Activated CD8-positive, alpha-beta memory T cell treated with anti-CD3 and anti-CD28 coated beads, Interleukin-2, amount 50 U/mL, for 1 hour (primary cell): ENCODE results near the gene PCMTD2.
"Not testable (repeated sequence)": the region's sequence is repeated elsewhere in the genome, so short reads cannot be mapped to it uniquely, and the experiment has no call there.

Experiments
- DNase-seq: peaks from one replicate; pipeline ENCODE4 v3.0.0-alpha.2; 2020; ENCODE audit errors: extremely low read depth

The PCMTD2 gene

DNA sequence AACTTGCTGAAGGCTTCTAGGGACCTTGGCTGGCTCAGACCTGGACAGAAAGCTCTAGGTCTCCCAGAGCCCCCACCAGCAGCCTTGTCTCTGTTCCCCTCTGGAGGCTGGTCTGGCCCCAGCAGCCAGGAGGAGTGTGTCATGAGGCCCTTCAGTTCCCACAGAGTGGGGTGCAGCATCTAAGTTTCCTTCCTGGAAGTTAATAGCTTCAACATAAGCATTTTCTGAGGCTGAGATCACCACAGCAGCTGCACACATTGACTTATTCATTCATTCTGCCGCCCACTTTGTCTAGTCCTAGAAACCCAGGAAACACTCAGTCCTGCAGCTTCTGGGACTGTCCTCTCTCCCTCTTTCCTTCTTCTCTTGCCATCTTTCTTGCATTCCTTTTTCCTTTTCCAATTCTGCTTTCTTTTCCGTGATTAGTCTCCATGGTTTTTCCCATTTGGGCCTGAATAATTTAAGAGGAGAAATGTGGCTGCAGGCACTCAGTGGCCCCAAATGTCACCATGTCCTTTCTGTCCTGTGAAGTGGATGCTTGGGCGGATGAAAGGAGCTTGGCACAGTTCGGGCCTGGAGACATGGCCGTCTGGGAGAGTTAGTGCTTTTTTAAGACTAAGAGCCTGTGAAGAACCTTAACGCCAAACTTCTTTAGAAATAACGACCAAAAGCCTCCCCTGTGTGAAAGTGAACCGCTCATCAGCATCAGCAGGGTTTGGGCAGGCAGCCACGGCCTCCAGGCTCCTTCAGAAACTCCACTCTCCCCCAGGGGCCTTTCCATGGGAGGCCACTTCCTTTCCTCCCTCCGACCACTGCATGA, 31.0 kb upstream of the PCMTD2 start:
- DNase-seq, result no peak

DNA sequence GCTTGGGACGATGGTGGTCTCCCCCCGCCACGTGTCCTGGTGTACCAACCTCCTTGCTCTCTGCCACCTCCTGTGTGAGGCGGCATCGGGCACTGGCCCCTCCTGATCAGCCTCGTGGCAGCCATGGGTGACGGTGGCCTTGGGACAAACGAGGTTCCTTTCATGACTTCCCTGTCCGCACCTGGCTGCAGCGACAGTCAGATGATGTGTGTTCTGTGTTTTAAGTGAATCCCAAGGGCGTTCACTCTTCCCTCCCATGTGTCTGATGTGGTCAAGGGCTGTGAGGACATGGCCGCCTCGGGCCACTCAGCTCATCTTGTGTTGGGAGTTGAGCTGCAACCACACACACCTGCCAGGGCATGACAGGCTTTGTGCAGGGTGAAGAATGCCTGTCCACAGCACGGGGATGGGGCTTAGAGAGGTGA, 30.4 kb upstream of the PCMTD2 start:
- DNase-seq, result no peak

DNA sequence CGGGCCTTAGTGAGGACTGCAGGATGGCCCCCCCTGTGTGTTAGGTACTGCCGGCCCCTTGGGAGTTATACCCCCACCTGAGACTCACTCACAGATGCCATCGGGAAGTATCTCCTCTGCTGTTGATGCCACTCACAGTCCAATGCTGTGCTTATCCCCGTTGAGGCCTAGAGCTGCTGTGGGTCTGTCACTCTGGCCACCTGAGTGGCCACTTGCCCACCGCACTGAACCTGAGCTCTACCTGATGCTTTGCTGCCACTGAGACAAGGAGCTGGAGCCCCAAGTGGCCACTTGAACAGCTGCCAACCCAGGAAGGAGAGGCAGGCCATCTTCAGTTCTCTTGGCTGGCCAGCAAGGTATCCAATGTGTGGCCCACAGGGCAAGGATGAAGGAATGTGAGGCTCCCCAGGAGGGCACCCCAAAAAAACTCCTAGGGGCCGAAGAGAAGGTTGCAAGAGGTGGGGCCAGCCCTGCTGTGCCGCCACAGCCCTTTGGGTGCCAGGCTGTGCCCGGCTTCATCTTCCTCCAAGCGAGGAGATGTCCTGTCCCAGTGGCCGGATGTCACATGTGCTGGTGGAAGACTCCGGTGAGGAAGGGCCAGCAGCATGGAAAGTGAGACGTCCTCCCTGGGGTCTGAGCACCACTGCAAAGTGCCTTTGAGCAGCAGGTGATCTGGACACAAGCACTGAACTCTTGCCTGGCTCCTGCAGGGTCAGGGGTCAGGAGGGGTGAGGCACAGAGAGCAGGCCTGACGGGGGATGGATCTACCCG, 29.5 kb upstream of the PCMTD2 start:
- no peak for DNase-seq

DNA sequence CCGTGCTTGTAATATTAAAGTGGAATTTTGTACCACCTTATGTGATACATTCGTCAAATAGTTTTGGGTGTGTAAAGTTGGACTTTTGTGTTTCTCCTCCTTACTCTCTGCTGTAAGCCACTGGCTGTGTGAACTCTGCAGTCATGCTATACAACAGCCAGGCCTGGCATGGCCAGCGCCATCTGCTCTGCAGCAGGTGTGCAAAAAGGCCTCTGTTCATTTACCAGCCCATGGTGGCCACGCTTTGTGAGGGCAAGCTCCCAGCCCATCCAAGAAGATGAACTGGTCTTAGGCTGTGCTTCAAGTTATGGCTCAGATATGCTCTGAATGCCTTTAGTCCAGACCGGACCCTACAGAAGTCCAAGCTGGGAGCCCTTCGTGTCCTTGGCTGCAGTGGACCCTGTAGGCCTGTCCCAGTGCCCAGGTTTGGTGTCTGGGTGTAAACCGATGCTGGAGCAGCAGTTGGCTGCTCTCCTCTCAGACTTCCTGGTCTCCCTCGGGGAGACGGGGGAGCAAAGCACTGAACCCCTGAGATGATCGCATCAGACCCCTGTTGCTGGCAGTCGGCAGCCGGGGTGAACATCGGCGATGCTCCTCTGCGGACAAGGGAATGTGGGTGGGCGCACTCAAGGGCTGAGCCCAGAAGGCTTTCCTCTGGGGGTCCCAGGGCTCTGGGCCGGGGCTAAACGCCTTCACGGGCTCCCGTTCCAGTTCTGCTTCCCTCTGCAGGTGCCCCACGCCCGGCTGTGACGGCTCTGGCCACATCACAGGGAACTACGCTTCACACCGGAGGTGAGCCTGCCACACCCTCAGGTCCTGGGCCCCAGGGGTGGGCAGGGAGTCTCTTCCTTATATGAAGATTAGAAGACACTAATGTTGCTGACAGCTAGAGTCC, 28.6 kb upstream of the PCMTD2 start:
- DNase-seq, result no peak

DNA sequence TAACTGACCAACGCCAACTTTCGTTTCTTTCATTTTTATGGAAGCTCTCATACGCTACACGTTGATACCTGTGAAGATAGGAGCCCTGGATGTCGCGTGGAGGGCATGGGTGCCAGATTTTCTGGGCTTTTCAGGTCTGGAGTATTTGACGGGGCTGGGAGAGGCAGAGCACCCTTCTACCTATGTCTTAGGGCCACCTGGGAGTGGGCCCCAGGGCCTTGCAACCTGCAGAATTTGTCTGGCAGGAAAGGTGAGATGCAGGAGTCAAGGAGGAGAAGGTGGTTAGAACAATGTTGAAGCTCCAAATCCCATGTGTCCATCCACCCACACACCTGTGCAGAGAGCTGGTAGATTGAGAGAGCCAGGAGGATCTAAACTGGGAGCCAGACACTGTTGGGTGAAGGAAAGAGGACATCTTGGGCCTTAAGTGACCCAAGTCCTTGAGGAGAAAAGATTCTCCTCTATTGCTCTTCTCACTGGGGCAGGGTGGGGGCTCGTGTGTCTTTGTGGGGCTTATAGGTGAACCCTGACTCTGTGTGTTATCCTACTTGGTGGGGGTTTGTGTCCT, 27.4 kb upstream of the PCMTD2 start:
- DNase-seq, result no peak

DNA sequence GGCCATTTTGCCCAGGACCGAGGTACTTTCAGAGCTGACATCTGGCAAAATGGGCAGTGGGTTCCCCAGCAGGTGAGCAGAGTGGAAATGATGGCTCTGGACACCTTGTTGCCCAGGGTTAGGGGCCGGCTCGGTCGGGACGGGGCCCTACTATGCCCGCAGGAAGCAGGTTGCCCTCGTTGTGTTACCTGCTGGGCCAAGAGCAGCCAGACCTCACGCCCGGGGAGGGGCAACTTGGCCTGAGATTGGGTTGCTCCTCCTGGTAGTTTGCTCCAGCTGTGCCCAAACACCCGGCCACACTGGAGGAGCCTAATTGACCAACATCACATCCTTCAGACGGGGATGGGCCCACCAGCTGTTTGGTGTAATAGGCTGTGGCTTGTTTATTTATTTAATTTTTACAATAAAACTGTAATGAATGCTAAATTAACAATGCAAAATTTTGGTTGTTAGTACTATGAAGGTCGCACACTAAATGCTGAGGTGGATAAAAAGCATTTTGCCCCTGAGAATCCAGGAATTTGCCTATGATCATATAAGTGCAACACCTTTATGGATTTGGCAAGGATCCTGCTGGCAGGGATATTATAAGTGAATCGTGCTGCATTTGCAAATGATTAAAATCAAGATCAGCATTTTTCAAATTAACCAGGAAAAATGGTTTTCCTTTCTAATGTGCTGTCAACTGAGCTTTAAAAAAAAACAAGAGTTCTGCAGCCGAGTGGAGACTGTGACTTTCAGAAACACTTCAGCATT, 26.6 kb upstream of the PCMTD2 start:
- DNase-seq, result no peak

DNA sequence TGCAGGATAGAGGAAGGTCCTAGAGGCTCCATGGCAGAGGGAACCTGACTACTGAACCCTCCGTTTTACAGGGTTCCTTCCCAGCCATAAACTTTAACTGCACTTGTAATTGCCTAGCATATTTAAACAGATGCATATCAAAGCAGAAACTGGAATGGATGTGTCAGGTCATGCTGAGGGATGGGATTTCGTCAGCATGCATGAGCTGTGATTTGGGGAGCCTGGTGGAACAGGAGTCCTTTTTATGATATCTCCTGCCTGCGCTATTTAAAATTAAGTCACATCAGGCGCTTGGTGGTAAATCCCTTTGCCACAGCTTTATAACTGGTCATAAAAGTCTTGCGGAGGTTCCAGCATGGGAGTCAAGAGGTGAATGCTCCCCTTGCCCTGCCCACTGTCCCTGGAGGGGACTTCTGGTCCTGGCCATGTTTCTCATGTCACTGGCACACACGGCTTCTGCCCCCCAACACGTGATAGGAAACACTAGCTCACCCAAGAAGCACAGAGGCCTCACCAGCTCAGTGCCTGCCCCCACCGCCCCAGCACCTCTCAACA, 26.0 kb upstream of the PCMTD2 start:
- no peak for DNase-seq

DNA sequence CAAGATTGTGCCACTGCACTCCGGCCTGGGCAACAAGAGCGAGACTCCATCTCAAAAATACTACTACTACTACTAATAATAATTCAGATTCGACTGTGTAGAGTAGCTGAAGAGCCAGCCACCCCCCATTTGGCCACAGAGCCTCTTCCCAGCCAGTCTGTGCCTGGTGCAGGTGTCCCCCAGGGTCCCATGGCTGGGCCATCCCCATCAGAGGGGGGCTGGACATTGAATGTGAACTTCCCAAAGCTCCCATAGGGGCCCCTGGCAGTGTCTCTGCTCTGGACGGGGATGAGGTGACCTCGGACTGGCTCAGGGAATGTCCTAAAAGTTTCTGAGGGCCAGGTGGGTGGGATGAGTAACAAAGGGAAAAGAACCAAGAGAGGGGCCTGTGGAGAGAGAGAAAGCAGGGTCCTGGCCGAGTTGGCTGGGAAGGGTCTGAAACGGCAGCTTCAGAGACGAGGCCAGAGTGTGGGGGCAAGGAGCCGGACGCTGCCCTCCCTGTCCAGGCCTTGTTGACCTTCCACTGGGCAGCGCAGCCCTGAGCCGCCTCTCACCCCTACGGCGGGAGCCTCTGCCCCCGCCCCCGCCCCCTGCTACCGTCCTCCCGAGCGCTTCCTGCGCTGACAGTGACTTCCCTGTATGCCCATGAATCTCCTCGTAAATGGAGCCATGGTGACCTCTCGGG, 24.9 kb upstream of the PCMTD2 start:
- no peak for DNase-seq

DNA sequence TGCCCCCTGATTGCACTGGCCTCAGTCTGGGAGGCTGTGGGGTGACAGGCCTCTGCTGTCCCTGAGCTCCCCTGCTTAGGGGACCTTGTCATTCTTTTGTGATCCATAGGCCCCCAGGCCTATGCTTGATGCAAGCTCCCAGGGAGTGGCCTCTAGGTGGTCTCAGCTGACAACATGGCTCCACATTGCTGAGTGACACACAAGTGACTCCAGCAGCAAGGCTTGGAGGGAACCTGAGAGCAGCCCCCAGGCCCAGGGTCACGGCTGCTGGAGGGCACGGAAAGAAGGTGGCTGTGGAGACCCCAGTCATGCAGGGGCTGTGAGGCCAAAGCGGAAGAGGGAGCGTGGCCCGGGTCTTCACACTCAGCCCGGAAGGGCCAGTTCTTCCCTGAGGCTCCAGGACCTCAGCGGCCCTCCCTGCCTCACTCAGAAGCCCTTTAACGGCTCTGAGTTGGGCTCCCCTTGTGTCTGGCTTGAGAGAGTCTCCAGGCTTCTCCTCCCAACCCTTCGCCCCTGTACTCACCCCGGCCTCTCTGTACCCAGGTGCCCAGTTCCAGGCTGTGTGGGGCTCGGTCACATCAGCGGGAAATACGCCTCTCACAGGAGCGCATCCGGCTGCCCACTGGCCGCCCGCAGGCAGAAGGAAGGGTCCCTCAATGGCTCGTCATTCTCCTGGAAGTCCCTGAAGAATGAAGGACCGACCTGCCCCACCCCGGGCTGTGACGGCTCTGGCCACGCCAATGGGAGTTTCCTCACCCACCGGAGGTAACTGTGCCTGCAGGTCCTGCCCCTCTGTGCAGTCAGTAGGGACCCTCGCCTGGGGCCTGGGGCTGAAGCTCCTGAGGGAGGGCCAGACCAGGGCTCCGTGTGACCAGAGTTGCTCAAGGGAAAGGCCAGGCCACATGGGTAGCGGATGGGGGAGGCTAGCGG, 23.7 kb upstream of the PCMTD2 start:
- DNase-seq, result no peak

DNA sequence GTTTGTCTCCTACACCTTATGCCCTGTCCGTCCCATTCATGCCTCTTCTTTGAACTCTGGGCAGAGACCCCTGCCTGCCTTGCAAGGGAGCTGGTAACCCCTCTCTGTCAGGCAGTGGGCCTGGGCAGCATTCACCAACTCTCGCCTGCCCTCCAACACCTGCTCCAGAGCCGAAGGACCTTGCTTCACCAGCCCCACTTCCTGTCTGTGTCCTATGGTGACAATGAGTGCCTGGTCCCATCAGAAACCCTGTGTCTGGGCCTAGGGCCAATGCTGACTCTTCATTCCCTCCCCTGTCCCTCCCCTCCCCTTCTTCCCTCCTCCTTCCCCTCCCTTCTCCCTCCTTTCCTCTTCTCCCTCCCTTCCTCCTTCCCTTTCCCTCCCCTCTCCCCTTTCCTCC, 22.8 kb upstream of the PCMTD2 start:
- DNase-seq, result no peak

DNA sequence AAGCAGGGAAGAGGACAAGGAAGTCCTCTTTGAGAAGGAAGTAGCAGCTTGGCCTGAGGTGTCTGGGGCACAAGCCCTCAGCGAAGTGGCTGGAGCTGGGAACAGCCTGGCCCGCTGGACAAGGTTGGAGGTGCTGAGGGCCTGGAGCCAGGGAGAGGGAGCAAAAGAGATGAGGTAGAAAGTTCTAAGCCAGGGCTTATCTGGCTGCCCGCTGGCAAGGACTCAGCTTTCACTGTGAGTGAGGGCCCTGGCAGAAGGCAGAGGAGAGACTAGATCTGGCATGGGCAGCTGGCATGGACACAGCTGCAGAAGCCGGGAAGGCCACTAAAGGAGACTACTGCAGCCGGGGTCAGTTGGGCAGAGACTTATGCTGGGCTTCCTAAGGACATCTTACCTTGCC, 21.8 kb upstream of the PCMTD2 start:
- no peak for DNase-seq

DNA sequence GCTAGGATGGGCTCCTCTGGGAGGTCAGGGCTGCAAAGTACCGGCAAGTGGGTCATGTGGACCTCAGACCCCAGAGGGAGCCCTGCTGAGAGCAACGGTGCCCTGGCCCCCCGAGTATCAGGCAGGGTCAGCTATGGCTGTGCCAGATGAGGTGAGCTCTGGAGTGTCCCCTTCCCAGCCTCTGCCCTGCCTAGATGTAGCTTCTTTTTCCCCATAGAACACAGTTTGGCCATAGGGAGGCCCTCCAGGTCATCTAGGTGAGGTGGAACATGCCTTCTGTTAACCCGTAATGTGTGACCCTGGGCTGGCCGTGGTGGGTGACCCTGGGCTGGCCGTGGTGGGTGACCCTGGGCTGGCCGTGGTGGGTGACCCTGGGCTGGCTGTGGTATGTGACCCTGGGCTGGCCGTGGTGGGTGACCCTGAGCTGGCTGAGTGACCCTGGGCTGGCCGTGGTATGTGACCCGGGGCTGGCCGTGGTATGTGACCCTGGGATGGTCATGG, 21.2 kb upstream of the PCMTD2 start:
- DNase-seq, result no peak

DNA sequence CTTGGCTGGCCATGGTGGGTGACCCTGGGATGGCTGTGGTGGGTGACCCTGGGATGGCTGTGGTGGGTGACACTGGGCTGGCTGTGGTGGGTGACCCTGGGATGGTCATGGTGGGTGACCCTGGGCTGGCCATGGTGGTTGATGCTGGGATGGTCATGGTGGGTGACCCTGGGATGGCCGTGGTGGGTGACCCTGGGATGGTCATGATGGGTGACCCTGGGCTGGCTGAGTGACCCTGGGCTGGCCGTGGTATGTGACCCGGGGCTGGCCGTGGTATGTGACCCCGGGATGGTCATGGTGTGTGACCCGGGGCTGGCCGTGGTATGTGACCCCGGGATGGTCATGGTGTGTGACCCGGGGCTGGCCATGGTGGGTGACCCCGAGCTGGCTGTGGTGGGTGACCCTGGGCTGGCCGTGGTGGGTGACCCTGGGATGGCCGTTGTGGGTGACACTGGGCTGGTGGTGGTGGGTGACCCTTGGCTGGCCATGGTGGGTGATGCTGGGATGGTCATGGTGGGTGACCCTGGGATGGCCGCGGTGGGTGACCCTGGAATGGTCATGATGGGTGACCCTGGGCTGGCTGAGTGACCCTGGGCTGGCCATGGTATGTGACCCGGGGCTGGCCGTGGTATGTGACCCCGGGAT, 20.5 kb upstream of the PCMTD2 start:
- DNase-seq, result not testable (repeated sequence)

DNA sequence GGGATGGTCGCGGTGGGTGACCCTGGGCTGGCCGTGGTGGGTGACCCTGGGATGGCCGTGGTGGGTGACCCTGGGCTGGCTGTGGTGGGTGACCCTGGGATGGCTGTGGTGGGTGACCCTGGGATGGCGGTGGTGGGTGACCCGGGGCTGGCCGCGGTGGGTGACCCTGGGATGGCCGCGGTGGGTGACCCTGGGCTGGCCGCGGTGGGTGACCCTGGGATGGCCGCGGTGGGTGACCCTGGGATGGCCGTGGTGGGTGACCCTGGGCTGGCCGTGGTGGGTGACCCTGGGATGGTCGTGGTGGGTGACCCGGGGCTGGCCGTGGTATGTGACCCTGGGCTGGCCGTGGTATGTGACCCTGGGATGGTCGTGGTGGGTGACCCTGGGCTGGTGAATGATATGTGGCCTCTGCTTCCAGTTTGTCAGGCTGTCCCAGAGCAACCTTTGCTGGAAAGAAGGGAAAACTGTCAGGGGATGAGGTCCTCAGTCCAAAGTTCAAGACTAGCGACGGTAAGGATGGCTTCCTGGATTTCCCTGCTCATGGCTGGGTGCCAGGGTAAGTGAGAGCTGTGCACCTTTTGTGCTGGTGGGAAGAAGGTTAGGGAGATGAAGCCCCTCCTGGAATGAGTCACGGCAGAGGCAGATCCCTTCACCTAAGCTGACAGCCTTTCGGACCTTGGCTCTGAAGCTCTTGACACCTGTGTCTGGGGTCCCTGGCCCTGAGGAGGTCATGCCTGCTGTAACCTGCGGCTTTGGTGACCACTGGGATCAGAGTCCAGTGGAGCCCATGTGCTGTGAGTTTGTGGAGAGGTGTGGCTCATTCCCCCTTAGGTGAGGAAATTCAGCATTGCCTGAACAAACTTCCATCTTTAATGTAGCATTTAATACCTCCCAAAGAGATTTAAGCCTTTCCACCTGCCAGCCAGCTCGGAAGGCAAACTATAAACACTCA, 19.1 kb upstream of the PCMTD2 start:
- DNase-seq, result no peak

DNA sequence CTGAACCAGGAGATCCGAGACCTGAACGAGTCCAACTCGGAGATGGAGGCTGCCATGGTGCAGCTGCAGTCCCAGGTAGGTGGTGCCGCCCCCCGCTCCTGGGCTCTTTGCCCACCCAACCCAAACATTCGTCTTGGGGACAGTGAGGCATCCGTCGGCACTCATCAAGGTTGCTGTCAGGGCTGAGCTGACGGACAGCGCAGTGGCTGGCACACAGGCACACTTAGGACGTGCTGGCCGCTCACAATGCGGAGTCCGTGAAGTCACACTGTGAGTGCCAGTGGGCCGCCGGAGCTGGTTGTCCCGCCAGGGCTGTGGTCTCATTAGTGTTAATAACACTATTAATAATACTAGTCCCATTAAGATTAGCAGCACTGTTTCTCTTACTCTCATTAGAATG, 18.2 kb upstream of the PCMTD2 start:
- DNase-seq, result no peak

DNA sequence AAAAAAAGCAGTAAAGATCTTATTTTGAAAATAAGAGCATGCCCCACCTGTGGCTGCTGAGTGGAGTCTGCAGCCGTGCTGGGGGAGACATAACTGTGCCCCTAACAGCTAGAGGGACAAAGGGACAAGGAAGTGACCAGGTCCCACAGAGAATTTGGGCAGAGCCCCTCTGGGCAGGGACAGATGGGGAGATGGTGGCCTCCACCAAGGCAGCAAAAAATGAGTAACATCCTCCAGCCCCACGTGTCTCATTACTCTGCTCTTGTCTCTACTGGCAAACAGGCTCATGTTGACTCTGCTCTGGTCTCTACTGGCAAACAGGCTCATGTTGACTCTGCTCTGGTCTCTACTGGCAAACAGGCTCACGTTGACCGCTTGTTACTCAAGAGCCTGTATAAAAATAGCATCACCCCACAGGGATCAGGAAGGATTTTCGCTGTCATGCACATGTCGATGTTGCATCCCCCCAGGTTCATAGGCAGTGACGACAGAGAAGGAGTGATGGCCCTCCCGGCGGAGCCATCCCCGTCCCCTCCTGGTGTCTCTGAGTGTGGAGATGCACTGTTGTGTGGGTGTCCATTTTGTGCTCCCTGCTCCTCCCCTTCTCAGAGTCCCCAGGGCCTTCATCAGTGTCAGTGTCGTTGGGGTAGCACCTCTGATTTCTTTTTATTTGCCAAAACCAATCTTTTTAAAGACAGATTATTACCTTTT, 17.3 kb upstream of the PCMTD2 start:
- DNase-seq, result no peak
